ENCODE measurements around the gene JMJD4. TPM values are rescaled to one million over a fixed set of nuclear protein-coding genes. Genes with fewer than 3 reads are reported as not detected.

Gene JMJD4
- total and polyA plus RNA-seq, 2 donors = 17.4 to 18.5 TPM

DNA sequence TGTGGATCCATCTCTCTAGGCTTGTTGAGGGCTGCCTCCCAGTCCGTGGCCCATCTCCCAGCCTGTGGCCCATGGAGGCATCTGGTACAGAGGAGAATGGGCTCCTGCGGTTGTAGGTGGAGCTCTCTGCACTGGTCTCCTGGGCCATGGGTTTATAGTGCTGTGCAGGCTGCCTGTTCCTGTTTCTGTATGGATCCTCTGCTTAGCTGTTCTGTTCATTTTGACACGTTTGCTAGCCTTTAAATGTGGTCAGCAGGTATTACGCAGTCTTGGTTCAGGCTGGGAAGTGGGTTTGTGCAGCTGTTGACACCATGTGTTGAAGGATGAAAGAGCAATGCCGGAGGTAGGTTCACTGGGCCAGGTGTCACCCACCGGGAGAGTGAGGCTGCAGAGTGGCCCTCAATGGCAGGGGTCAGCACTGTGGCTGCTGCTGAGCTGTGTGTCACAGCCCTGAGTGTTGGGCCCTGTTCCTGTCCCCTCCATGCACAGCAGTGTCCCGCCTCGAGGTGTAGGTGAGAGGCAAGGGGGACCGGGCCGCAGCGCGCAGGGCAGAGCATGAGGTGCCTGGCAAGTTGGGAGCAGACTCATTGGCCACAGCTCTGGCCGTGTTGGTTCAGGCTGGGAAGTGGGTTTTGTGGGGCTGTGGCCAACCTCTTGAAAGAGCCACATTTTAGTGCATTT lies 39.1 kb upstream of the JMJD4 start:
- no peak for DNase-seq (ENCODE audit: extremely low spot score)

DNA sequence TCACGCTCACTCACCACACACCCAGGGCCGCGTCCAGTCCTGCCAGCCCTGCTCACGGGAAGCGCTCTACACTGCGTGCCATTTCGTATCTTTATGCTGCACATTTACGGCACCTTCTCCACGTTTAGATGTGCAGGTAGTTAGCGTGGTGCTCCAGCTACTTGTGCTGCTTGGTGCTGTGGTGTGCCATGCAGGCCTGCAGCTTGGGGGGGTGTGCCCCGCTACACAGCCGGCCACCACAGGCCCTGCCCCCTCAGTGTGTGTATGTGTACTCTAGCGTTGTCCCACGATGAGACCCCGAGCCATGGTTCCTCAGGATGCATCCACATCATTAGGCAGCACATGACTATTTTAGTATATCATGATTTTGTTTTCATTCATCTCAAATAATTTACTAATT lies 38.5 kb upstream of the JMJD4 start:
- Histone ChIP-seq H3K4me1 (ENCODE audit: insufficient read depth) (no peaks in the 10 kb centered on the region), H3K36me3 (ENCODE audit: insufficient read depth) (no peaks in the 10 kb centered on the region), H3K4me3 (ENCODE audit: low read depth, low read length) (no peak overlapping the region), H3K27ac (ENCODE audit: low read depth) (no peak overlapping the region)
- 92% methylated on average over 15 of the region's 15 CpGs for WGBS
- DNase-seq (ENCODE audit: extremely low spot score) = no peak

More for the DNA sequence above, 39.1 kb upstream of the JMJD4 start:
- Histone ChIP-seq H3K4me3 (ENCODE audit: low read depth, low read length) (no peak overlapping the region), H3K4me1 (ENCODE audit: insufficient read depth) (no peaks in the 10 kb centered on the region), H3K36me3 (ENCODE audit: insufficient read depth) (no peaks in the 10 kb centered on the region), H3K27ac (ENCODE audit: low read depth) (no peak overlapping the region)
- 91% methylated on average over 13 of the region's 13 CpGs for WGBS

DNA sequence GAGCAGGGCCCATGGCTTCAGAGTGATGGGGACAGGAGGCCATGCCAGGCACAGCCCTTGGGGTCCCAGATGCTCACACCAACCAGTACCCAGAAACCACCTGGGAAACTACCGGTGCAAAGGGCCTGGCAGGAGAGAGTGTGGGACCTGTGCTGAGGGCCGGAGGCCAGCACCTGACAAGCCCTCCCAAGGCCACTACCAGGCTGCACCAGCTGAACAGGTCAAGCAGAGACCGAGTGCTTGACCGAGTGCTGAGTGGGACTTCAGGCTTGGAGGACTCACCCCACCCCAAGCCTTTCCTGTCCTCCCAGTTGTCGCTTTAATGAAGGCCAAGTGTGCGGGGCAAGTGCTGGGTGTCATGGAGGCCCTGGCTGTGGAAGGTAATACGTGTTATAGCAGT lies 36.7 kb upstream of the JMJD4 start:
- Histone ChIP-seq H3K4me1 (ENCODE audit: insufficient read depth) (no peaks in the 10 kb centered on the region), H3K36me3 (ENCODE audit: insufficient read depth) (no peaks in the 10 kb centered on the region), H3K27ac (ENCODE audit: low read depth) (no peak overlapping the region), H3K4me3 (ENCODE audit: low read depth, low read length) (no peak overlapping the region)
- WGBS = 96% methylated on average over 7 of the region's 7 CpGs
- DNase-seq (ENCODE audit: extremely low spot score) = no peak

DNA sequence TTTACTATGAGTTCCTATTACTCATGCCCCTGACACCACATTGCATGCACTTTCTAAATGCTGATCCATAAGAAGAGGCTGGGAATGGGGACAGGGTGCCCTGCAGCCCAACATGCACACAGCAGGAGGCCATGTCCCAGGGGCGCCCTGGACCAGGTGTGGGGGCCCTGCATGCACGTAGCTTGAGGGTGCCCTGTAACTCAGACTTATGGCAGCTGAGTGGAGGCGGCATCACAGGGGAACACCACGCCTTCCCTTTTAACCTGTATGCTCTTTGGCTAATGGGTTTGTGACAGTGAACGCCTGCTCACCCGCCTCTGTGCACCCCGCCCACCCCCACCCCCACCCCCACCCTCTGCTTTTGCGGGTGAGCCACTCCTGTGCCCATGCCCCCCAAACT lies 36.2 kb upstream of the JMJD4 start:
- WGBS = 98% methylated on average over 8 of the region's 8 CpGs

DNA sequence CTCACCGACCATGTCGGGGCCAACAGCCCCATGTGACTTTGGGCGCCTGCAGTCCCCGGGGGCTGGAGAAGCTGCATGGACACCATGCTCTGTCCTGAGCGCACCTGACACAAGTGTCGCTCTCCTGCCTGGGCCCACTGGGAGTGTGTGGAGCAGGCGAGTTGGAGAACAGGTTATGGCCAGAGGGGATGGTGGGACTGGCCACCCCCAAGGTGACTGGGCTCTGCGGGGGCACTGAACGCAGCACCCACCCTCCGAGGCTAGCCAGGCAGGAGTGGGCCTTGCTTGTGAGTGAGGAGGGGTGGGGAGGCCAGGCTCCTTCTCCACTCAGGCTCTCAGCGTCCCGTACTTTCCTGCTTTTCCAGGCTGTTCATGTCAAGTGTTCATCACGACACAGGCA lies 35.7 kb upstream of the JMJD4 start:
- Histone ChIP-seq H3K4me3 (ENCODE audit: low read depth, low read length) (no peak overlapping the region), H3K4me1 (ENCODE audit: insufficient read depth) (no peaks in the 10 kb centered on the region), H3K27ac (ENCODE audit: low read depth) (no peak overlapping the region), H3K36me3 (ENCODE audit: insufficient read depth) (no peaks in the 10 kb centered on the region)
- DNase-seq (ENCODE audit: extremely low spot score) = no peak
- 94% methylated on average over 13 of the region's 13 CpGs for WGBS

More for the DNA sequence above, 36.2 kb upstream of the JMJD4 start:
- H3K4me3 ChIP-seq (ENCODE audit: low read depth, low read length) = no peak overlapping the region
- H3K36me3 ChIP-seq (ENCODE audit: insufficient read depth) = no peaks in the 10 kb centered on the region
- H3K4me1 ChIP-seq (ENCODE audit: insufficient read depth) = no peaks in the 10 kb centered on the region
- no peak overlapping the region for H3K27ac ChIP-seq (ENCODE audit: low read depth)
- DNase-seq (ENCODE audit: extremely low spot score) = no peak

DNA sequence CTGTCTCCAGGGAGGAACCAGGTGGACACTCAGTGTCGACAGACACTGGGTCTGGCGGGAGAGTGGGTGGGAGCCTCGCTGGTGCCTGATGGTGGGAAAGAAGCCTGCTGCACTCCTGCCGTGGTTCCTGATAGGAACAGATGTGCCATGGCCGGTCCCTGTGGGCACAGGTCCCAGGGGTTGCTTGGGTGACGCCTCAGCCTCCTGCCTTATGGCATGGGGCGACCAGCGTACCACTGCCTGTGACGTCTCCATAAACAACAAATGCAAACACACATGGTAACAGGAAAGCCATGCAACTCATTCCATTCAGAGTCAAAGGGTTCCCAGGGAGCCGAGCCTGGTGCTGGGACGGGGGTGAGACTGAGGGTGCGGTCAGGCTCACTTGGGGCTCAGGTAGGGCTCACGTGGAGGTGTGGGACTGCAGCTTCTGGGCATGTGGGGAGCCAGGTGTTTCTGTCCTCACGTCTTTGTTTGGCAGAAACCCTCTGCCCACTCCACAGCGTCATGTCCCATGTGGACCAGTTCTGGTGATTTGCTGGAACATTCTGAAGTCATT lies 34.9 kb upstream of the JMJD4 start:
- DNase-seq (ENCODE audit: extremely low spot score) = no peak
- H3K4me1 ChIP-seq (ENCODE audit: insufficient read depth) = no peaks in the 10 kb centered on the region
- no peak overlapping the region for H3K4me3 ChIP-seq (ENCODE audit: low read depth, low read length)
- H3K27ac ChIP-seq (ENCODE audit: low read depth) = no peak overlapping the region
- no peaks in the 10 kb centered on the region for H3K36me3 ChIP-seq (ENCODE audit: insufficient read depth)
- 93% methylated on average over 15 of the region's 15 CpGs for WGBS

DNA sequence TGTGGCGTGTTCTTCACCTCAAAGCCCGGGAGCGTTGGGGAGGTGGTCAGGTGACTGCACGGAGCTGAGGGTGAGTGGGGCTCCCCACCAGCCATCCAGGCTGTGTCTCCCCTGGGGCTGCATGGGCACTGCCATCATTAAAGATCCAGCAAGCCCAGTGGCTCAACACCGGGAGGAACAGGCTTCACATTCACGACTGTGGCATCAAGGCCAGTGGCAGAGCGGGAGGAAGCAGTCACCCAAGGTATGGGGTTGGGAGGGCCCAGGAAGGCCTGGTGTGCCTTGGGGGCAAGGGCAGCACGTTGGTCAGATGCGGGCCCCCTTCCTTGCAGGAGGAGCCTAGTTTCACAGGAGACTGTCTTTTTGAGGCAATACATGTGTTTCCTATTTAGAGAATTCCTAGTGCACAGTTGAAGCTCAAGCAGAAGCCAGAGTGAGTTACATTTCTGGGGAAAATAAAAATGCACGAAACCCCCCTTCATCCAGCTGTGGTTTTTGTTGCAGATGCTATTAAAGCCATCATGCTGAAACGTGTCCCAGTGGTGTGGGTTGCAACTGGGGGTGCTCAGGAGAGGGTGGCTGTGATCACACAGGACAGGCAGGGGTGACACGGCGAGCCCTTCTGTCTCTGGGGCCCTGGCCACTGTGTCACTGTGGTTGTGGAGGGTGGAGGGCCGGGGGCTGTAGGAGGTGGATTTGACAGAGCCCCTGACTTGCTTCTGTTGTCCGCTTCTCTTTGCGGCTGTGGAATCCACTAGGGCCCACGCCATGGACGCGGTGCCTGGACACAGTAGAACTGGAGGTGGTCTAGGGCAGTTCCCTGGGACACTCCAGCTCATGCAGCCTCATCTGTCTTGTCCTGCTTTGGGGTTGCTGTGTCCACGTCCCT lies 34.2 kb upstream of the JMJD4 start:
- 87% methylated on average over 20 of the region's 20 CpGs for WGBS
- Histone ChIP-seq H3K4me3 (ENCODE audit: low read depth, low read length) (no peak overlapping the region), H3K27ac (ENCODE audit: low read depth) (no peak overlapping the region), H3K36me3 (ENCODE audit: insufficient read depth) (no peaks in the 10 kb centered on the region), H3K4me1 (ENCODE audit: insufficient read depth) (no peaks in the 10 kb centered on the region)
- DNase-seq (ENCODE audit: extremely low spot score) = no peak

DNA sequence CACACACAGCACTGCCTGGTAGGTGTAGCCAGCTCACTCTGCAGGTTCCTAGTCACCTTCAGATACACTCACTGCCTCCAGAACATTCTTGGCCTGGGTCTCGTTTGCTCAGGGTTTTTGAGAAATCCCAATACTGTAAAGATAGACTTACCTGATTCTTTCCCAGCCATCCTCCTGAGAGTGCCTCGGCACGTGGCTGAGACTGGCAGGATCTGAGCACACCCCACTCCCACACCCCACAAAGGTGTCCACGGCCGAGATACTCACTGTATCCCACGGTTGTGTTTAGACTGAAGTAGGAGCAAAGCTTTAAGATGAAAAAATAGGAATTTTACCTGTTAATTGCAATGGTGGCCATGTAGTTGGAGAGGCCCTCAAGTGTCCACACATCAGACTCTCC lies 33.5 kb upstream of the JMJD4 start:
- Histone ChIP-seq H3K4me3 (ENCODE audit: low read depth, low read length) (no peak overlapping the region), H3K27ac (ENCODE audit: low read depth) (no peak overlapping the region), H3K36me3 (ENCODE audit: insufficient read depth) (no peaks in the 10 kb centered on the region), H3K4me1 (ENCODE audit: insufficient read depth) (no peaks in the 10 kb centered on the region)
- WGBS = 84% methylated on average over 6 of the region's 6 CpGs
- no peak for DNase-seq (ENCODE audit: extremely low spot score)

DNA sequence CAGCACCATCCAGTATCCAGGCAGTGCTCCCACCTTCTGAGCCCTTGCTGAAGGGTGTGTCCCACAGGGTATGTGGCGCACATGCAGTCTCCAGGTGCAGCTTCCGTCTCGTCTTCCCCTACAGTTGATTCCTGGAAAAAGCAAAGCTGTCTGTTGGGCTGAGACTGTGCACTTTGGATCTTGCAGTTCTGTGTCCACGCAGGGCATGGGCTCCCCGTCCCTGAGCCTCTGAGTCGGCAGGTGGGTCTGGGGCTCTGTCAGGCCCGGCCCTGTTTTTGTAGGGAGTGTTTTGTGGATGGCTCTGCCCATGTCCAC lies 33.0 kb upstream of the JMJD4 start:
- H3K4me1 ChIP-seq (ENCODE audit: insufficient read depth) = no peaks in the 10 kb centered on the region
- H3K36me3 ChIP-seq (ENCODE audit: insufficient read depth) = no peaks in the 10 kb centered on the region
- DNase-seq (ENCODE audit: extremely low spot score) = no peak
- no peak overlapping the region for H3K27ac ChIP-seq (ENCODE audit: low read depth)
- WGBS = 92% methylated on average over 7 of the region's 7 CpGs
- no peak overlapping the region for H3K4me3 ChIP-seq (ENCODE audit: low read depth, low read length)

DNA sequence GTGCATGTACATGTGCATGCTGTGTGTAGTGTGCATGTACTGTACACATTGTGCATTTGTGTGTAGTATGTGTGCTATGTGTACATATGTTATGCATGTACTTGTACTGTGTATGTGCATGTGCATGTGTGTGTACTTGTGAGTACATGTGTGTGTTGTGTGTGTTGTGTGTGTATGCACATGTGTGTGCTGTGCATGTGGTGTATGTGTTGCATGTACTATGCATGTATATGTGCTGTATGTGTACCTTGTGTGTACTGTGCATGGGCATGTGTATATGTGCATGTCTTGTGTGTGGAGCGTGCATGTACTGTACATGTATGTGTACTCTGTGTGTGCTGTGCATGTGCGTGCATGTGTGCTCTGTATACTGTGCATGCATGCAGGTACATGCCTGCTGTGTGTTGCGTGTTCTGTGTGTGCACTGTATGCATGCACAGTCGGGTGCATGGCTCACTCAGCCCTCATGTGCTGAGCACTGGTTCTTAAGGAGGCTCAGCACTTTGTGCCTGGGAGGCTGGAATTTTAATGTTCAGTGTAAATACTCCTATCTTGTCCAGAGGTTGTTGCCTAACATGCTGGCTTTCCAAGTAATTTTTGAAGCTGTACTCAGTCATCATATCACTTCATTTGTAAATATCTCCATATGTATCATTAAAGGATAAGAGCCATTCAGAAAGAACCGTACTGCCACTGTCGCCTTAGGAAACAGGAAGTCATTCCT lies 32.5 kb upstream of the JMJD4 start:
- WGBS = 87% methylated on average over 6 of the region's 6 CpGs
- DNase-seq (ENCODE audit: extremely low spot score) = no peak
- no peaks in the 10 kb centered on the region for H3K4me1 ChIP-seq (ENCODE audit: insufficient read depth)
- H3K4me3 ChIP-seq (ENCODE audit: low read depth, low read length) = no peak overlapping the region
- no peak overlapping the region for H3K27ac ChIP-seq (ENCODE audit: low read depth)
- H3K36me3 ChIP-seq (ENCODE audit: insufficient read depth) = no peaks in the 10 kb centered on the region

DNA sequence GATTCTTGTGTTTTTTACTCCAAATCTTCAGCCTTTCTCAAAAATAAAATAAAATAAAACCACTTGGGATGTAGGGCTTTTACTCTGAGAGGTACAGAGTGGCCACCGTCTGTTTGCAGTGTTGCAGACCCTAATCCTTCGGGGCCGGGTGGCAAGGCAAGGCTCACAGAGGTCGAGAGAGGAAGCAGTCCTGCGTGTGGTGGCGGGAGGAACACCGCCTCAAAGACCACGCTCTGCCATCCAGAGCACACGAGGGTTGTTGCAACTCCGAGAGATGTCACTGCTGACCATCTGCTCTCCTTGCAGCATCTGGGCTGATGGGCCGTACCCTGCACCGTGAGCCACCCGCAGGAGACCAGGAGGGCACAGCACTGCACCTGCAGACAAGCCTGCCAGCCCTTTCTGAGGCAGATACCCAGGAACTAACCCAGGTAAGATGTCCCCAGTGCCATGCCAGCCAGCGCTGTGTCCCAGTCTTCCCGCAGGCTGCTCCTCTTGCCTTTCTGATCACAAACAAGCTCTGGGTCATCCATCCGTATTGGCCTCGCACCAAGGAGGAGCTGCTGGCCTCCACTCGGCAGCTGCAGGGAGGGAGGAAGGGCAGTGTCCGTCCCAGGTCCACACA lies 31.7 kb upstream of the JMJD4 start:
- Histone ChIP-seq H3K27ac (ENCODE audit: low read depth) (no peak overlapping the region), H3K4me3 (ENCODE audit: low read depth, low read length) (no peak overlapping the region), H3K36me3 (ENCODE audit: insufficient read depth) (no peaks in the 10 kb centered on the region), H3K4me1 (ENCODE audit: insufficient read depth) (no peaks in the 10 kb centered on the region)
- no peak for DNase-seq (ENCODE audit: extremely low spot score)
- WGBS = 85% methylated on average over 19 of the region's 19 CpGs

DNA sequence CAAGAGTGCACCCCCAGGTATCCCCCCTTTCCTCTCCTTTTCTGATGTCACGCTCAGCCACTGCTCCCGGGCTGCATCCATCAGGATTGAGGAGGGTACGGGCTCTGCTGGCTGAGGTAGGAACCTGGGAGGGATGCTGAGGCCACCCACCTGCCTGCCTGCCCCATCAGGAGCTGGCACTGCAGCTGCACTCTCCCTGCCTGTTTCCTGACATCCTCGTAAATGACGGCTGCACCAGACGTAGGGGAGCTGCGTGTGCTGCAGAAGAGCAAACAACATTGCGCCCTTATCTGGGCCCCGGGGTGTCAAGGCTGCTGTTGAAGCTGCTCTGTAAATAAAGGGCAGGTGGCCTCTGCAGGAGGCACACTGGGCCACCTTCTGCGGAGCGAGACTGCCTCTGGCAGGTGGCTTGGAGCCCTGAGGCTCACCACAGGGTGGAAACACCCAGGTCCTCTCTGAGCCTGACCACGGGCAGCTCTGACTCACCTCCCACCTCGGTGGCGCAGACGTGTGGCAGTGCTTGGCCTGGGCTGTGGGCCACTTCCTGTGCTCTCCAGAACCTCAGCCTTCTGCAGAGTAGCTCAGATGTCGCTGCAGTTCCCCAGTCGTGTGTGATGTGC lies 31.0 kb upstream of the JMJD4 start:
- Histone ChIP-seq H3K36me3 (ENCODE audit: insufficient read depth) (peaks cover 1% of the 10 kb centered on the region), H3K4me1 (ENCODE audit: insufficient read depth) (no peaks in the 10 kb centered on the region), H3K4me3 (ENCODE audit: low read depth, low read length) (no peak overlapping the region), H3K27ac (ENCODE audit: low read depth) (no peak overlapping the region)
- 74% methylated on average over 17 of the region's 17 CpGs for WGBS
- no peak for DNase-seq (ENCODE audit: extremely low spot score)

Data from urinary bladder (tissue), 4 donors.